HFFc6 (cell line): Measurements from ENCODE around the gene CHCHD5. TPM values are rescaled to one million over a fixed set of nuclear protein-coding genes. Genes with fewer than 3 reads are reported as not detected.

Experiments
- DNase-seq: peaks from one replicate; pipeline ENCODE4 v3.0.0-alpha.2; 2018
- H3K27ac Mint-ChIP-seq: 2 replicates; pipeline ENCODE4 v1.8.0; 2020; ENCODE audit warnings: mild to moderate bottlenecking, mixed read lengths
- H3K27me3 Mint-ChIP-seq: 2 replicates; pipeline ENCODE4 v1.8.0; 2021; ENCODE audit warnings: mild to moderate bottlenecking, moderate library complexity, mixed read lengths; ENCODE audit not compliant: insufficient read depth
- H3K36me3 Mint-ChIP-seq: 2 replicates; pipeline ENCODE4 v1.8.0; 2021; ENCODE audit warnings: low read depth, mixed read lengths
- H3K4me1 Mint-ChIP-seq: 2 replicates; pipeline ENCODE4 v1.8.0; 2020; ENCODE audit warnings: low read depth, mixed read lengths
- H3K4me3 Mint-ChIP-seq: 2 replicates; pipeline ENCODE4 v1.8.0; 2020; ENCODE audit warnings: mild to moderate bottlenecking, moderate library complexity, mixed read lengths
- H3K9me3 Mint-ChIP-seq: 2 replicates; pipeline ENCODE4 v1.8.0; 2020; ENCODE audit warnings: mild to moderate bottlenecking, mixed read lengths
- CTCF ChIP-seq: fragments of 200-600 bp; sonication (generic); IDR thresholded peaks from 2 replicates; pipeline ENCODE4 v1.5.0; 2021; ENCODE audit warnings: antibody characterized with exemption, mild to moderate bottlenecking
- total RNA-seq, 6 experiments: library from RNA; stranded (reverse); fragmentation: NEBNext Ultra II Directional; extraction: Animal tissue kit (Norgen Biotek cat#: 25700); gene quantifications; 2 replicates in 1 of 6; 3 replicates in 5 of 6; pipeline ENCODE4 v1.2.3, GENCODE V29; 2021

CHCHD5 gene
- total RNA-seq, 6 experiments from 2014 or later = 26.9 to 43.2 (median 32.6) TPM

DNA sequence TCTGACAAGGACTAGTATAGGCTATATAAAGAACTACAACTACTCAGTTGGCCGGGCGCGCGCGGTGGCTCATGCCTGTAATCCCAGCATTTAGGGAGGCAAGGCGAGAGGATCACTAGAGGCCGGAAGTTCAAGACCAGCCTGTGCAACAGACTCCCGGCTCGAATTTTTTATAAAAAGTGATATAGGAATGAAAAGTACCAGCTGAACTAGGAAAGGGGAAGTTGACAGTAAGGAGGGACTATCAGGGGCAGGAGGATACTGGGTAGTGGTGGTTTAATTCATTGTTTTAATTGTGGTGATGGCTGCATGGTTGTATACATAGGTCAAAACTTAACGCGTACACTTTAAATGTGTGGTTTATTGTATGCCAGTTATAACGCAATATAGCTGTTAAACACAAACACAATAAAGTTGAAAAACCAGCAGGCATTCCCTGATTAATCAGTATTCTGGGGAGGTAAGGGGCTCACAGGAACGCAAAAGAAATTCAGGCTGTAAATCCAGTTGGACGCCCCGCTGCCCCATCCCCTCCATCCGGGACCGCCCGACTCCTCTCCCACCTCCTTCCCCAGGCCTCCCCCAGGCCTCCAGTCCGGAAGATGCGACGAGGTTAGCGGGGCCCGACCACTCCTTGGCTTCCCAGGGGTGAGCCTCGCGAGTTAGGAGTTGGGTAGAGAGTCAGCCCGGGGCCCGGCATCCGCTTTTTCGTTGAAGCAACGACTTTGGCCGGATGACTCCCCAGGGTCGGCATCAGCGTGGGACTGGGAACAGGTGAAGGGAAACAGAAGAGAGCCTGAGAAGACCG is 42.9 kb upstream of the CHCHD5 start:
- no peak for TF ChIP-seq CTCF
- Mint-ChIP-seq H3K9me3 (no peaks in the 10 kb centered on the region), H3K36me3 (peaks cover 3% of the 10 kb centered on the region; the same call in 1 of the 2 replicates), H3K27me3 (no peaks in the 10 kb centered on the region), H3K4me3 (no peak overlapping the region), H3K27ac (no peak overlapping the region), H3K4me1 (peaks cover 16% of the 10 kb centered on the region)
- peak; percentile 2 for DNase-seq

DNA sequence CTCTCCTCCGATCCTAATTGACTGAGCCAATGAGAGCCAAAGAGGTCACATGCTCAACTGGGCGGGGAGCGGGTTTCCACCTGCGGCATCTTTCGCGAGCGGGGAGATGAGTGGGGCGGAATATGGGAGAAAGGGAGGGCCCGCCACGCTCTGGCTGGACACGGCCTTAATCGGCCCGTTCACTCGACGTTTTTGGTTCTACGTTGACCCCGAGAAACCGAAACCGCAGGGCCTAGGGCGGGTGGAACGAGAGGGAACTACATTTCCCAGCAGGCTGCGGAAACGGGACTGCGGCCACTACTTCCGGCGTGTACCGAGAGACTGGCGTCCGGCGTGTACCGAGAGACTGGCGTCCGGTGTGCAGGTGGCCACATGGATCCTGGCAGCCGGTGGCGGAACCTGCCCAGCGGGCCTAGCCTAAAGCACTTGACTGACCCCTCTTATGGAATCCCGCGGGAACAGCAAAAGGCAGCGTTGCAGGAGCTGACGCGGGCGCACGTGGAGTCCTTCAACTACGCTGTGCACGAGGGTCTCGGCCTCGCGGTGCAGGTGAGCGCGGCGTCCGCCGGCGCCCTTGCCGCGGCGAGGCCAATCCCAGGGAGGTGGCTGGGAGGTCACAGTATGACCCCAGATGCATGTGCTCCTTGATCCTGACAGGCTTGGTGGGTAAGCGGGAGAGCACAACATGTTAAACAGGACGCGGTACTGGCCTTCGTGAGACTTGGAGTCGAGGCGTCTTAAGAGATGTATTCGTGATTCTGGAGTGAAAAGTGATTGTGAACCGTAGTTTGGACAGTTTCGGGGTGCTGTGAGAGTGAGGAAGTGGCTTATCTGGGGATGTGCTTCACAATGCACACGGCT is 42.1 kb upstream of the CHCHD5 start, which contains the start of gene POLR1B:
TSS of gene POLR1B (plus strand) at position 343 of the 861 bp plus-strand sequence. CDS start at position 373, 30 bp downstream.
- no peaks in the 10 kb centered on the region for H3K9me3 Mint-ChIP-seq
- H3K27ac Mint-ChIP-seq = no peak within 1 kb of the TSS
- peak; percentile 73 for DNase-seq
- no peak within 1 kb of the TSS for H3K4me3 Mint-ChIP-seq
- H3K27me3 Mint-ChIP-seq = no peaks in the 10 kb centered on the region
- peaks cover 3% of the 10 kb centered on the region for H3K36me3 Mint-ChIP-seq
- TF ChIP-seq CTCF = no peak
- peaks cover 16% of the 10 kb centered on the region for H3K4me1 Mint-ChIP-seq

DNA sequence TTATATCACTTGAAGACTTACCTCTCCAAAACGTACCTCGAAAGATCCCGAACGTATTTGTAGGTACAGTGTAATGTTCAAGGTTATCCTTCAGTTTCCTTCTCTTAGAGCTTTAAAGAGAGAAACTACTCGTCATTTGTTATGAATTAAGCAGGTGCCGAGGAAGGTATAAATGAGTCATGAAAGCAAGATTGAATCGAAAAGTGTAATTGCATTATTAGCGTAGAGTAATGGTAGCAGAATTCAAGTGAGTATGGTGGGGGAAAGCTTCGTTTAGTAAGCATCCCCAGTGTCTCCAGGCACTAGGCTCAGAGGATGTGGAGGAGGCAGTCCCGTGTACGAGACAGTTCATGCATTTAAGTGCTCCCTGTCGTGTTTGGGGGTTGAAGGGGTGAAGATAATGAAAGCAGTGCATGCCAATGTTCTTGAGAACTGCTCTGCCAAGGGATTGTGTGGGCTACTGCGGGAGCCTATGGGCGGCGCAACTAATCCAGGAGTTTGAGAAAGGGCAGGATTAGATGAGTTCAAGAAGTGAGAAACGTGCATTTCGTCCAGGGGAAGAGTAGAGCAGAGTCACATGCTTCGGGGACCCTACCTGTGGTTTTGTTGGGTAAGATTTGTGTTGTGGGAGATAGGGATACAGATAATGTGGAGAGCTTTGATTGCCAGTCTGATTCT is 41.3 kb upstream of the CHCHD5 start:
- Mint-ChIP-seq H3K36me3 (peaks cover 5% of the 10 kb centered on the region), H3K9me3 (no peaks in the 10 kb centered on the region), H3K27ac (no peak overlapping the region), H3K4me1 (peaks cover 16% of the 10 kb centered on the region), H3K4me3 (no peak overlapping the region), H3K27me3 (no peaks in the 10 kb centered on the region)
- DNase-seq = no peak
- no peak for TF ChIP-seq CTCF

GRCh38 chr2:112547333-112547732 is 37.1 kb upstream of the CHCHD5 start:
- peaks cover 7% of the 10 kb centered on the region for H3K4me1 Mint-ChIP-seq
- H3K27me3 Mint-ChIP-seq = no peaks in the 10 kb centered on the region; the same call in 1 of the 2 replicates
- DNase-seq = no peak
- no peak overlapping the region for H3K27ac Mint-ChIP-seq
- H3K4me3 Mint-ChIP-seq = no peak overlapping the region
- no peak for TF ChIP-seq CTCF
- H3K36me3 Mint-ChIP-seq = peaks cover 26% of the 10 kb centered on the region
- H3K9me3 Mint-ChIP-seq = no peaks in the 10 kb centered on the region

- H3K27me3 Mint-ChIP-seq = no peaks in the 10 kb centered on the region; the same call in 1 of the 2 replicates
- no peaks in the 10 kb centered on the region for H3K9me3 Mint-ChIP-seq
- DNase-seq = no peak
- H3K27ac Mint-ChIP-seq = no peak overlapping the region
- TF ChIP-seq CTCF = no peak
- peaks cover 7% of the 10 kb centered on the region for H3K4me1 Mint-ChIP-seq
- H3K36me3 Mint-ChIP-seq = peaks cover 31% of the 10 kb centered on the region
- H3K4me3 Mint-ChIP-seq = no peak overlapping the region
Measured at GRCh38 chr2:112548980-112549379, 35.4 kb upstream of the CHCHD5 start.
